GM15510 (cell line): ENCODE measurements around the gene RBCK1.

Experiments used
- POLR2A ChIP-seq: IDR thresholded peaks from 3 replicates; pipeline ENCODE4 v1.6.1; 2011; ENCODE audit warnings: borderline replicate concordance; ENCODE audit not compliant: insufficient read length; ENCODE audit errors: extremely low read depth

The RBCK1 gene

DNA sequence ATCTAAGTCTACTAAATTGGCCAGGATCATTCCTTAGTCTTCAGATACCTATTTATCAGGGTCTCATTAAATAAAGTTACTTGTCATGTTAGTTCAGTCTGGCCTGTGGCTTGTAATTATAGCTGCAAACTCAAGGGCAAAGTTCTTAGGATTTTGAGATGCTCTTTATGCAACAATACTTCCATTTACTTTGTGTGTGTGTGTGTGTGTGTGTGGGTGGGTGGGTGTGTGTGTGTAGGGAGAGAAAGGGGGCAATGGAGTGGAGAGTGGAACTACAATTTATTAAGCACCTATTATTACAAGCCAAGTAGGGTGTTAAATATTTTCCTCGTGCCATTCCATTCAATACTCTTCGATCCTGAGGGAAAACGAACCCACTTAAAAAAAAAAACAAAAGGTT lies 71.9 kb downstream of the RBCK1 start:
- TF ChIP-seq POLR2A, result no peak

- TF ChIP-seq POLR2A, result no peak
Measured at GRCh38 chr20:481167-481566, 73.1 kb downstream of the RBCK1 start.
